GM21619 (cell line): ENCODE results near the gene BHLHE23.

ENCODE experiments used
- ATAC-seq: cut with Tn5 transposase; IDR thresholded peaks from one replicate; pipeline ENCODE4 v1.9.1; 2021; ENCODE audit not compliant: unreplicated experiment

Gene BHLHE23

GRCh38 chr20:63009988-63010769 lies 3.4 kb upstream of the BHLHE23 start:
- ATAC-seq = peak; percentile 47

GRCh38 chr20:63009045-63009961 lies 2.5 kb upstream of the BHLHE23 start:
- ATAC-seq = peak; percentile 46

GRCh38 chr20:63008541-63009044 lies 1.8 kb upstream of the BHLHE23 start:
- ATAC-seq = no peak

DNA sequence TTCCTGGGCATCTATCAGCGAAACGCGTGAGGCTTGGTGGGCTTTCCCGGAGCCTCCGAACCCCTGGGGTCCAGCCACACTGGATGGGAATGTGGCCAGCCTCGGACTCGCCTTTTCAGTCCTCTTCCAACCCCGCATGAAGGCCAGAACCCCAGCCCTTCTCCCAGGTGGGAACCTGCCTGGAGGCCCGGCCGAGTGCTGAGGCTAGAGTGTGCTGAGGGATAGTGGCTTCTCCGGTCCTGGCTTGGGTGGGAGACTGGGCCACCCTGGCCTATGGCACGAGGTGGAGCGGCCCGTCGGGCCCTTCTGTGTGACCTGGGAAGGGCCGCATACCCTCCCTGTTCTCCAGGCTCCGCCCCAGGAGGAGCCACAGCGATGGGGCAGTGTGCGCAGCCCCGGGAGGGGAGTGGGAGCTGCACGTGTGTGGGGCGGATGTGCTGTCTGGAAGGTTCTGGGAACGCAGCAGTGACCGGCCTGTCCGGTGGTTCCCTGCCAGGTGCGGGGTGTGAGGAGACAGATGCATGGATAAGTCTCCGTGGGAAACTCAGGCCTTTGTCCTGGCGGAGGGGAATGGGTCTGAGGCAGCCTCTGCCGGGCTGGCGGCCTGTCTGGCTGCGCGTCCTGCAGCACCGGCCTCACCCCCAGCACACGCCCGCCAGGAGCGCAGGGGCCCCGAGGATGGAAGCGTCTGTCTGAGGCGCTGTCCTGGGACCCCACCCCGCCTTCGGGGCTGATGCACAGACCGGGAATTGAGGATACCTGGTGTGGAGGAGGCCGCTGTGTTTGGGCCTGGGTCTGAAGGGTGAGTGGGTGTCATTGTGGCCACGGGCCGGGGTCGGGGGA lies 1.1 kb upstream of the BHLHE23 start:
- ATAC-seq = no peak

DNA sequence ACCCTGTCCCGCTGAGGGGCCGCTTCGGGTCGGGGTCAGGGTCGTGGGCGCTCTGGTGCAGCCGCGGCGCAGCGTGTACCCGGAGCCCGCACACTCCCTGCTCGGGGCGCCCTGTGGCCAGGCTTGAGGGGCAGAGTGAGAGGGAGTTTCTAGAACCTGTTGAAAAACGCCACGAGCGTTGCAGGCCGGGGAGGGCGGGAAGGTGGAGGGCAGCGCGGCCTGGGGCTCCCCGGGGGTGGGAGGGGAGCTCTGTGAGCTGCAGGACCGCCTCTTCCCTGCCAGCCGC lies 539 bp upstream of the BHLHE23 start:
- no peak for ATAC-seq

- ATAC-seq = no peak
Observed at GRCh38 chr20:63005862-63006539, 763 bp downstream of the BHLHE23 start.

GRCh38 chr20:63005365-63005861 lies 1.4 kb downstream of the BHLHE23 start:
- no peak for ATAC-seq

- no peak for ATAC-seq
Observed at GRCh38 chr20:63004607-63005364, 2.0 kb downstream of the BHLHE23 start.

GRCh38 chr20:63003546-63003945 lies 3.2 kb downstream of the BHLHE23 start:
- ATAC-seq = no peak

DNA sequence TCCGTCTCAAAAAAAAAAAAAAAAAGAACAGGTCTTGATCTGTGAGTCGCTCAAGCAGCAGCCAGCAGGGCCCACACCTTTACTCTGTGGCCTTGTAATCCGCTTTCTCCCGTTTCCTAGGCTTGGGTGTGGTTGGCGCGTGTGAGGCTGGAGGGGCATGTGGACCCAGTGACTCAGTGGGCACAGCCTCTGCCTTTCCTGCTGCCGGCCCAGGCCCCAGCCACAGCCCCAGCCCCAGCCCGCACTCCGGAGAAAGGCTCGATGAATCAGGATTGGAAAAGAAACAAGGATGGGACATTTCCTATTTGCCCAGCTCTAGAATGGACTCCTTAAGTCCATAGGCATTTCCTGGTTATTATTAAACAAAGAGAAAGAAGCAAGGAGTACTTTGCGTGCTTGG lies 4.3 kb downstream of the BHLHE23 start:
- no peak for ATAC-seq

DNA sequence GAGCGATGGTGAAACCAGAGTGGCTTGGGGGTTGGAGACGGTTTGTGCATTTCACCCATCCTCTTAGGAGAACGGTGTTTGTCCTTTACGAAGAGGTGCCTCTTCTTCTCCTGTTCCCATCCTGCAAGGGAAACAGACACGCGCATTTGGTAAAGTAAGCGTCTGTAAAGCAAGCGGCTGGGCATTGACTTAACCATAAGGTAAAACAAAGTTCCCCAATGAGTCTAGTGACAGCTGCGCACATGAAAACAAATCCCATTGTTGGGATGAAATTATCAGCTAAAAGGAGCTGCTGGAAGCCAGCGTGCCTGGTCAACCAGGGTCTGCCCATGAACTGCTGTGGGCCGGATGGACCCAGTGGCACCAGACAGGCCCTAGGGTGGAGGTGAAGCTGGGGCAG lies 5.8 kb downstream of the BHLHE23 start:
- ATAC-seq = no peak

- no peak for ATAC-seq
Observed at GRCh38 chr20:63000036-63000435, 6.7 kb downstream of the BHLHE23 start.

DNA sequence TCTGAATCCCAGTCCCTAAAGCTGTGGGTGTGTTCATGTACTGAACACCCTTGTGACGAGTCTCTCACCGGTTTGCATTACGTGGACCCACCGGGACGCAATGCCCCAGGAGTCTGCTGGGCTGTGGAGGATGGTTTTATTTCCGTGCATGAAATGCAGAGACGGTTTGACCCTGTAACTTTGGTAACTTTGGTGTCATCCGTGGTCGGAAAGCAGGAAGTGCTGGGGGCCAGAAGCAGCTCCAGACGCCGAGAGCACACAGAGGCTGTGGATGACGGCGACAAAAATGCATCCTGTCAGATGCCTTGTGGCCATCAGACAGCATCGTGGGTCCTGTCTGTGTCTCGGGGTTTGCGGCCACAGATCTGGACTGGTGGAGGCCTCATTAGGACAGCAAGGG lies 7.2 kb downstream of the BHLHE23 start:
- no peak for ATAC-seq

GRCh38 chr20:62998449-62998848 lies 8.3 kb downstream of the BHLHE23 start:
- ATAC-seq = no peak

GRCh38 chr20:62997417-62998035 lies 9.2 kb downstream of the BHLHE23 start:
- ATAC-seq = no peak

- no peak for ATAC-seq
Observed at GRCh38 chr20:62996596-62996982, 10.2 kb downstream of the BHLHE23 start.

- ATAC-seq = no peak
Observed at GRCh38 chr20:62995898-62996595, 10.7 kb downstream of the BHLHE23 start.

DNA sequence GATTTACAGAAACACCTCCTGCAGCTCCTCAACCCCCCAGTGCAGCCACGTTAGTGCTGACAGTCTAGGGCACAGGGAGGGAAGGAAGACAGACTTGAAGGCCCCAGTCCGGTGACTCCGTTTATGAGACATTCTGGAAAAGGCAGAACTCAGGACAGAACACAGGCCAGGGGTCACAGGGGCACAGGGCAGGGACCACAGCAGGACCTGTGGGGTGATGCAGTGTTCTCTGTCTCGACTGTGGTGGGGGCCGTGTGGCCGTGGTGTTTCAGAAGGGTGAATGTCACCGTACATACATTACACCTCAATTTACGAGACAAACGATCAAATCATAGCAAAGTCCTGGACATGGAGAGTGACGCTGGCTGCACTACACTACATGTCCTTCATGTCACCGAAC lies 11.3 kb downstream of the BHLHE23 start:
- no peak for ATAC-seq

DNA sequence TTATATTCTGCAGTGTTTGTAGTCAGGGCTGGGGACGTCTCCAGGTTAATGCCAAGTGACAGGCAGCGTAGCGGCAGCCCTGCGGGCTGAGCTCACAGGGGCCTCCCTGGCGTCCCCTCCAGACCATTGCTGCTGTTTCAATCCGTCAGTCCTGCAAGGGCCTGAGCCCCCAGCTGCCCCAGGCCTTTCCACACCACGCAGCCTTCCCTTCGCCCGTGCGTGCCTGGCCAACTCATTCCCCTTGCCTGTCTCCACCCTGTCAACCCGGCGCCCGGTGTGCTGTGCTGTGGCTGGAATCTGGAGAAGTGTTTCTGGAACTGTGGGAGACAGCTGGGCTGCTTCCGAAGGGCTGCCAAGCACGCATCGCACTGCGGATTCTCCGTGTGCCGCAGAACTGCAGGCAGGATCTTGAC lies 11.9 kb downstream of the BHLHE23 start:
- no peak for ATAC-seq
